Measurements from ENCODE around the gene PPARG.
"Not testable (repeated sequence)": the region's sequence is repeated elsewhere in the genome, so short reads cannot be mapped to it uniquely, and the experiment has no call there.

PPARG gene

GRCh38 chr3:12379640-12380429 is 91.0 kb downstream of the PPARG start:
- no peak for DNase-seq (ENCODE audit: low read depth)

GRCh38 chr3:12380461-12380860 is 91.6 kb downstream of the PPARG start:
- DNase-seq (ENCODE audit: low read depth): no peak

DNA sequence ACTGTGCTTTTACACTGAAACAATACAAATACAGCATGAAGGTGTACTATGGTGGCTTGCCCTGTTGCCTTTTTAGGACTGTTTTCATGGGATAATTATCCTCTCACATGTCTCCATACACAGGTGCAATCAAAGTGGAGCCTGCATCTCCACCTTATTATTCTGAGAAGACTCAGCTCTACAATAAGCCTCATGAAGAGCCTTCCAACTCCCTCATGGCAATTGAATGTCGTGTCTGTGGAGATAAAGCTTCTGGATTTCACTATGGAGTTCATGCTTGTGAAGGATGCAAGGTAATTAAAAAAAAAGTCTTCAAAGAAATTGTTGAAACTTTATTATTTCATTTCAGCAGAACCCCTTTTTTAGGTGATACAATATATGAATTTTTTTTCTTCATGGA is 92.3 kb downstream of the PPARG start:
- DNase-seq (ENCODE audit: low read depth): no peak

DNA sequence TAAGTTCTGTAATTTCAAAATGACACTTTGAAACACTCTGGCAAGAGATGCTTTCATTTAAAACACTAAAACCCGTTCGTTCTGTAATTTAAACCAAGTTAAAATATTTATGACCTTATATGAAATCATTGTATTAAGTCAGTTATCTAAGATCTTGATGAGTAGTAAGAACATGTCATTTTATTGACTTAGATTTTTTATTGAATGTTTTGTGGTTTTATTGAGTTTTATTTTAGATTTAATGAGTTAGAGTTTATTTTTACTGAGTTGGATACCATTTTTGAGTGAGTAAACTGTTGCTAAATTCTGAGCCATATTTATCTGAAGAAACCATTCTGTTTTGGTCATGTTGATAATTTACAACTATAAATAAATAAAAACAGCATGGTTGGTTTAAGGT is 94.3 kb downstream of the PPARG start:
- DNase-seq (ENCODE audit: low read depth): no peak

DNA sequence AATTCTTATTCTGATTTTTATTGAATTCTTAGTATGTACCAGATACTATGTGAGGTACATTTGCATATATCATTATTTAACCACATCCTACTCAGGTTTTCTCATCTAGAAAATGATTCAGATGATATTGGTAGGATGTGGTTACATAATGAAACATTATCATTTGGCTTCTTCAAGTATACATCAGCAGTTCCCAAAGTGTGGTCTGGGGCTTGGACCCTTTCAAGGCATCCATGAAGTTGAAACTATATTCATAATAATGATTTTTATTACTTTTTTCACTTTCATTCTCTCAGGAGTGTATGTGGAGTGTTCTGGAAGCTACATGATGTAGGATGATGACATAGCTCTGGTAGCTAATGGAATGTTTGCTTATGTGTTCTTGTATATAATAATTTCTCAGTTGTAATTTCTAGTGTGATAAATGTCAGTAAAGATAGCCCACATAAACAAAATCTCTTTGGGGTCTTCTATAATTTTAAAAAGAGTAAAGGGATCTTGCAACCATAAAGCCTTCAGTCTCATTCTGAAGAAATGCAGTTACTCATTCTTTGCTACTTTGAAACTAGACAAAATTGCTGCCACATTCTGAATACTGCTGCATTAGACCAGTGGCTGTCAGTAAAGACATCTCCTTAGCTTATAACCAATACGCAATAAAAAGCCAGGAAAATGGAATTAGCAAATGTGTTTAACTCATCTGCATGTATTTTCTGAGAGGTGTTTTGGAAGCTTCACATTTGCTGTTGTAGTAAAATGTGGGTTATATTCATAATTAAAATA is 95.8 kb downstream of the PPARG start:
- DNase-seq (ENCODE audit: low read depth): no peak

DNA sequence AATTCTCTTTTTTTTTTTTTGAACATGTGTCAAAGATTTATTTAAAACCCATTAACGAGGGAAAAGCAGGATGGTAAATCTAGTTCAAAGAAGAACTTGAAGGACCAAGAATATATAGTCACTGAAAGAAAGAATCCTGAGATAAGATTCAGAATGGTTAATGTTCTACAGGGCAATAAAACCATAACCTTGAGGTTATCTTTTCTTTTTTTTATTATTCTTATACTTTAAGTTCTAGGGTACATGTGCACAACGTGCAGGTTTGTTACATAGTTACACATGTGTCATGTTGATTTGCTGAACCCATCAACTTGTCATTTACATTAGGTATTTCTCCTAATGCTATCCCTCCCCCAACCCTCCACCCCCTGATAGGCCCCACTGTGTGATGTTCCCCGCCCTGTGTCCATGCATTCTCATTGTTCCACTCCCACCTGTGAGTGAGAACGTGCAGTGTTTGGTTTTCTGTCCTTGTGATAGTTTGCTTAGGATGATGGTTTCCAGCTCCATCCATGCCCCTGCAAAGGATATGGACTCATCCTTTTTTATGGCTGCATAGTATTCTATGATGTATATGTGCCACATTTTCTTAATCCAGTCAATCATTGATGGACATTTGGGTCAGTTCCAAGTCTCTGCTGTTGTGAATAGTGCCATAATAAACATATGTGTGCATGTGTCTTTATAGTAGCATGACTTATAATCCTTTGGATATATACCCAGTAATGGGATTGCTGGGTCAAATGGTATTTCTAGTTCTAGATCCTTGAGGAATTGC is 97.8 kb downstream of the PPARG start:
- not testable (repeated sequence) for DNase-seq (ENCODE audit: low read depth)

- no peak for DNase-seq (ENCODE audit: low read depth)
Measured at GRCh38 chr3:12388185-12388584, 99.3 kb downstream of the PPARG start.

- DNase-seq (ENCODE audit: low read depth): no peak
Measured at GRCh38 chr3:12392101-12392878, 103.4 kb downstream of the PPARG start.

GRCh38 chr3:12393894-12394293 is 105.0 kb downstream of the PPARG start:
- peak; percentile 63 for DNase-seq (ENCODE audit: low read depth)

DNA sequence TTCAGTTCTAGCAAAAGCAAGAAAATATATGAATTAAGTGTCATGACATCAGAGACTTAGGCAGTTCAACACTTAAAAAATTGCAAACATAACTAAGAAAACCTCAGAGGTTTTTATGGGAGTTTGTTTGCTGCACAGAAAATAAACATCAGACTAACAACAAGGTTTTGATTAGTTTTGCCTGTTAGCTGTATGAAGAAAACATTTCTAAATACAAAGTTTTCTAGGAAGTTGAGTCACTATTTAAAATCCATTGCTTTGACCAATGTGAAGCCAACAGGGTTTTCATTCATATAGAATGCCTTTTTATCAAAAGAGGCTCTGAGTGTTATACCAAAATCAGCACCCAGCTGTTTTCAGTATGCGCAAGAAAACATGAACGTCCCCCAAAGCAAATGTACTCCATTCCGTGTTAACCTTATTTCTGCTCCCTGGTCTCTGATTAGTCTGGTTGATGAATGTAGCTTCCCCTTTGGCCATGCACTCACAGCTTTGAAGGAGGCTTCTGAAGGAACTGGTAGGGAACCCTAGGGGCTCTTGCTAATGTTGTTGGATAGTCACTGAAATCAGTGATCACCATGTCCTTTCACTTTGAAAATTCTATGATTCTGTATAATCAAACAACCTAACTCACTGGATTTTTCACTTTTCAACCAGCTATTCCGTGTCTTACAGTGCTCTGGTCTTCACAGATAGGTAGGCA is 105.8 kb downstream of the PPARG start:
- no peak for DNase-seq (ENCODE audit: low read depth)

GRCh38 chr3:12395349-12396012 is 106.6 kb downstream of the PPARG start:
- DNase-seq (ENCODE audit: low read depth): no peak

DNA sequence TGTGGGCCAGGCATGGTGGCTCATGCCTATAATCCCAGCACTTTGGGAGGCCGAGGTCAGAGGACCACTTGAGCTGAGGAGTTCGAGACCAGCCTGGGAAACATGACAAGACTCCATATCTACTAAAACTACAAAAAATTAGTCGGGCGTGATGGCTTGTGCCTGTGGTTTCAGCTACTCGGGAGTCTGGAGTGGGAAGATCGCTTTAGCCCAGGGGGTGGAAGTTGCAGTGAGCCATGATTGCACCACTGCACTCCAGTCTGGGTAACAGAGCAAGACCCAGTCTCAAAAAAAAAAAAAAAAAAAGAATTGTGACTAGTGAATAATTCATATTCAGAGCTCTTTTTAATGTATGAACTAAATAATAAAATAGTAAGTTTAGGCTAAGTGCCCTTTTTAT is 107.6 kb downstream of the PPARG start:
- no peak for DNase-seq (ENCODE audit: low read depth)

DNA sequence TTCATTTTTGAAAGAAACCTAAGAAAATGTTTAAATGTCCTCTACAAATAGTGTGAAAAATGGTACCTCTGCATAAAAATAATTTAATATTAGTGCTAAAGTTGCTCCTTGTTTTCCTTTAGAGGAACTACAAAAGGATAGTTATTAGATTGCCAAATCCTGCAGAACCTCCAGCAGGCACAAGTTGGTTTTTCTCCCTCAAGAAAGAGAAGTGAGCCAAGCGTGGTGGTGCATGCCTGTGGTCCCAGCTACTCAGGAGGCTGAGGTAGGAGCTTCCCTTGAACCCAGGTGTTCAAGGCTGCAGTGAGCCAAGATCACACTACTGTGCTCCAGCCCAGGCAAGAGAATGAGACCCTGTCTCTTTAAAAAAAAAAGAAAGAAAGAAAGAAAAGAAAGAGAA is 110.4 kb downstream of the PPARG start:
- no peak for DNase-seq (ENCODE audit: low read depth)

GRCh38 chr3:12400616-12401194 is 111.8 kb downstream of the PPARG start:
- peak; percentile 46 for DNase-seq (ENCODE audit: low read depth)

DNA sequence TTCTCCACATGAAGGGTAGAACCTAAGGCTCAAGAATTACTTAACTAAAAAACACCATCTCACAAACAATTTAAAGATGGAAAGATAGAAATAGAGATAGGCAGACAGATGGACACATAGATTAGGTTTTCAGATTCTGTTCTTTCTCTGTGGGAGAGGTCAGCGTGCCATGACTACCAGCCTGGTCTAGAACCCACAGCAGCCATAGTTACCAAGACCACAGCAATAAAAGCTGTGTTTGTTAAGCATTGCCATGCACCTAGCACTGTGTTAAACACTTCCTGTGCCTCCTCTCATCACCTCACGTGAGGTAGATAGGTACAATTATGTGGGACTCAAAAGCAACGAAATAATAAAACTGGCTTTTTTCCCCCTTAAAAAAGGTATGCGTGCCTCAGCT is 112.3 kb downstream of the PPARG start:
- DNase-seq (ENCODE audit: low read depth): no peak

DNA sequence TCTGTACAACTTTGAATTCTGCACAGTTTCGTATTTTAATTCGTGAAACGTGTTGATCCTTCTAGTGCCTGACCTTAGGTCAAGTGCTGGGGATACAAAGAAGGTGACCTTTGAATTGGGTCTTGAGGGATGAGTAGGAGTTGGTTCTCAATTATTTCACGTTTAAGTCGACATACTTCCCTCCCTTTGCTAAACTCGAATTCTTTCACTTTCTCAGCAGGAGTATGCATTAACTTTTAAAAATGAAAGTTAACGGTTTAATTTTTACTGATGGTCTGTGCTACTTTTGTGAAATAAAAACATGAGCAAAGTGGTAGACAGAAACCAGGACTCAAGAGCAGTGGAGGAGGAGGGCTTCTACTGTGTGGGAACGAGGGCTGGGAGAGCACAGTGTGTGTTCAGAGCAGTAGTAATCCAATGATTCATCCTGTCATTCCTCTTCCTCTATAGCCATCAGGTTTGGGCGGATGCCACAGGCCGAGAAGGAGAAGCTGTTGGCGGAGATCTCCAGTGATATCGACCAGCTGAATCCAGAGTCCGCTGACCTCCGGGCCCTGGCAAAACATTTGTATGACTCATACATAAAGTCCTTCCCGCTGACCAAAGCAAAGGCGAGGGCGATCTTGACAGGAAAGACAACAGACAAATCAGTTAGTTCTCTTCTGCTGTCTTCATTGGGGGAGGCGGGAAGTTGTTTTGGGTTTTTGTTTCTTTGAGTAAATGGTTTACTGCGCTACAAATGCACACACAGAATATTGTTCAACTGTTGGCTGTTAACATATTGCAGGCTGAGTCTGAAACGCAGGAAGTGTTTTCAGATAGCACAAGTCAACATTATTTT is 116.8 kb downstream of the PPARG start:
- DNase-seq (ENCODE audit: low read depth): no peak

DNA sequence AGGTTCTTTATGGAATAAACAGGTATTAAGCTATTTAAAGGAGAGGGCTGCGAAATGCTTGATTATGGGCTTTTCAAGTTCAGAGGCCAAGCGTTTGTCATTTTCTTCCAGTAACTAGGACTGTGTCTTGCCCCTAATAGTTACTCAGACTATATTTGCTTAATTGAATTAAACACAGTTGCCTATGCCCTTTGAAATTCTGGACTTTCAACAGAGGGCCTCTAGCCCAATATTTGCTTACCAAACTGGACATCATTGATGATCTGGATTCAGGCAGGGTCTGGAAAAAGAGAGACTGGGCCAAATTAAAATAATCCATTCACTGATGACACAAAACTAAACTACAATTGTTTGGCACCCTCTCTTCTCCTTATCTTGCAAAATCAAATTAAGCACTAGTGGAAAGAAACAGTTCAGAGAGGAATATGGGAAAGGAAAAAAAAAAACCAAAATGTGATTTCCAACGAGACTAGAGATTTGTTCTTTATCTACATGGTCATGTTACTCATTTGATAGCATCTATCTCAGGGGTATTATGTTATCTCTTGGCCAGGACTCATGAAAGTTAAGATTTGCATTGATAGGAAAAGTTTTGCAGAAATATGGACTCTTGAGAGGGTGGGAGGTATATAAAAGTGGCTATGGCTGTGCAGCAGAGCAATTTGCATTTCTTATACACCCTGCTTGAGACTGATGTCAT is 120.3 kb downstream of the PPARG start:
- no peak for DNase-seq (ENCODE audit: low read depth)

GRCh38 chr3:12409684-12410596 is 121.1 kb downstream of the PPARG start:
- DNase-seq (ENCODE audit: low read depth): no peak

Measured in HS-5 (cell line).